Measurements from ENCODE around the gene ZYG11B.
"Not testable (repeated sequence)": the region's sequence is repeated elsewhere in the genome, so short reads cannot be mapped to it uniquely, and the experiment has no call there.

Gene ZYG11B

DNA sequence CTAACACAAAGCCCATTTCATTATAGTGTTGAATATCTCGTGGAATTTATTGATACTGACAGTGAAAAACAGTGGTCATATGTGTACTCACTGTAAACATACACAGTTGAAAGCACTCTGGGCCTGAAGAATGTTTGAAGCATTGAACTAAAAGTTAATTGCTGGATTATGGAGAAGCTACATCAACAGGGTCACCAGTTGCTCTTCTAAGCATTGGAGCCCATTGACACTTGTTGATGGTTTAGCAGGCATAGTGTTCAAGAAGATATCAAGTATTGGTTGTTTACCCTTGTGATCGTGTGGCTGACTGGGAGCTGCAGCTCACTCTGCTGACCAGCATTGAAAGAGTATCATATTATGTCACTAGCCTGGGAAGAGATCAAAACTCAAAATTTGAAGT is 126.6 kb downstream of the ZYG11B start:
- no peak for DNase-seq (ENCODE audit: low read depth)

DNA sequence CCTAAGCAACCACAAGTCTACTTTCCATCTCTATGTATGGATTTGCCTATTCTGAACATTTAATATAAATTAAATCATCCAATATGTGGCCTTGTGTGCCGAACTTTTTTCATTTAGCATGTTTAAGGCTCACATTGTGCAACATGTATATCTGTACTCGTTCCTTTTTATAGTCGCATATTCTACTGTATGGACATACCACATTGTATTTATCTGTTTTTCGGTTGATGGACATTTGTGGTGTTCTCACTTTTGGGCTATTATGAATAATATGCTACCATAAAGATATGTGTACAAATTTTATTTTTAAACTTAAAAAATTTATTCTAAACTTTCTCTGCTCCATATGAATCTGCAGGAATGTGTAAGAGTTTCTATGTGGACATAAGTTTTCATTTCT is 129.3 kb downstream of the ZYG11B start:
- no peak for DNase-seq (ENCODE audit: low read depth)

DNA sequence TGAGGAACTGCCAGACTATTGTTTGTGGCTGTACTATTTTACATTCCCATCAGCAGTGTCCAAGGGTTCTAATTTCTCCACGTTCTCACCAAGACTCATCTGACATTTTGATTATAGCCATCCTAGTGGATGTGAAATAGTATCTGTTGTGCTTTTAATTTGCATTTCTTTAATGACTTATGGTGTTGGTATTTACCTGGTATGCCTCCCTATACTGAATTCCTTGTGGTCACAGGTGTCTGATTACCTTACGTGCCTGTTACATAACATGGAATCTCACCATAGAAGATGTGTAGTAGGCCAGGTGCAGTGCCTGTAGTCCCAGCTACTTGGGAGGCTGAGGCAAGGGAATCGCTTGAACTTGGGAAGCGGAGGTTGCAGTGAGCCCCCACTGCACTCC is 129.8 kb downstream of the ZYG11B start:
- no peak for DNase-seq (ENCODE audit: low read depth)

DNA sequence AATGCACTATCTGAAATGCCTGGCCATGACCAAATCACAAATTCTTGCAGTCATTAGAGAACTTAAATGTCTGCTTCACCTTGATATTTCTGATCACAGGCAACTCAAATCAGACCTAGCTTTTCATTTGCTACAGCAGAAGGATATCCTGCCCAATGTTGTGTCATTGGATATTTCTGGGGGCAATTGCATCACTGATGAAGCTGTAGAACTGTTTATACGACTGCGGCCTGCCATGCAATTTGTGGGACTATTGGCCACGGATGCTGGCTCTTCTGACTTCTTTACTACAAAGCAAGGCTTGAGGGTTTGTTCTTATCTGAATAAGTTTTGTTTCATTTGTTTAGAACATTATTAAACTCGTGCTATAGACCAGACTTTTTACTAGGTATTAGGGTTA is 131.2 kb downstream of the ZYG11B start:
- no peak for DNase-seq (ENCODE audit: low read depth)

DNA sequence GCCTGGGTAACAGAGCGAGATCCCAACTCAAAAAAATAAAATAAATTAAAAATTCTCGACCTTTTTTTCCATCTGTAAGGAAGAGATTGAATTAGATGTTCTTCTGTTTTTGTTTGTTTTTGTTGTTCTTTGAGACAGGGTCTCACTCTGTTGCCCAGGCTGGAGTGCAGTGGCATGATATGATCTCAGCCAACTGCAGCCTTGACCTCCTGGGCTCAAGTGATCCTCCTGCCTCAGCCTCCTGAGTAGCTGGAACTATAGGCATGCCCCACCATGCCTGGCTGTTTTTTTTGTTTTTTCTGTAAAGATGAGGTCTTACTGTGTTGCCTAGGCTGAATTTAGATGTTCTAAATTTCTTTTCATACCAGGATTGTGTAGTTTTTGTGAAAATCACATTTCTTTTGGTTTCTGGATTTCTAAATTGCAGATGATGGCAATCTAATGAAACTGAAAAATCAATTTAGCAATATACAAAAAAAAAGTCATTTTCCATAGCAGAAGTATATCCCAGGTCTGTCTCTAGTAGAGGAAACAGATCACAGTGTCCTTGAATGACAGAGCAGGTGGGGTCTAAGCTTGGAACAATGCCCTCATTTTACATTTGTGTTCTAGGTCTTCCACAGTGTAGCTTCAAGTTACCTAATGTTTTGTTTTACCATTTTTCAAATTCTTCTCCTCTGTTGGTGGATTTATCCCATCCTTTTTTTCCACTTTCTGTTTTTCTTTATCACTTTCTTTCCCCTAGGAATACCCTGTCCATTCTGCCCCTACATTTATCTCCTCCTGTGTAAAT is 136.6 kb downstream of the ZYG11B start:
- no peak for DNase-seq (ENCODE audit: low read depth)

DNA sequence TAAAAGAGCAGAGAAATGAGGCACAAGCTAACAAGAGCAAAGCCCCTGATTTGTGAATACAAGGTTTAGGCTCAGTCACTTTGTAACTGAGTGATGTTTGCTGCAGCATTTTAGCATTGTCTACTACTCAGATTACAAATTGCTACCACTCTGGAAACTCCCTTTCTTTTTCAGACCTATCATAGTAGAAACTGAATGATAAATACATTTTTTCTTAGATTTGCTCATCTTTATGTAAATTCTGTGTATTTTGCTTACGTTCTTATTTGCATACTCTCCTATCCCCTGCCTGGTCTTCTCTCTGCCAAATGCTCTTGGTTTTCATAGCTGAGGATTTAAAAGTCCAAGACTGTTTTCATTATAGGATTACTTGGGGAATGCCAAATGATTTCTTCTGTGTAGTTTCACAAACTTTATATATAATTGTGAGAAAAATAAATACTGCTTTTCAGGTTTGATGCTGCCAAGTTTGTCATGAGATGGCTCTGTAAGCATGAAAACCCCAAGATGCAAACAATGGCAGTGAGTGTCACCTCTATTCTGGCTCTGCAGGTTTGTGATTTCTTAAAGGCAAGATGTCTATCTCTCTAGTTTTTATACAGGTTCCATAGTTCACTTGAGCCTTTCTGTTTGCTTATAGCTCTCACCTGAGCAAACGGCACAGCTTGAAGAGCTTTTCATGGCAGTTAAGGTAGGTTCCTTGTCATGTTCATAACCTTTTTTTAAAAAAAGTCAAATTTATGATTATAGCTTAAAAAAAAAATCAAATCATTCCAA is 141.0 kb downstream of the ZYG11B start:
- no peak for DNase-seq (ENCODE audit: low read depth)

DNA sequence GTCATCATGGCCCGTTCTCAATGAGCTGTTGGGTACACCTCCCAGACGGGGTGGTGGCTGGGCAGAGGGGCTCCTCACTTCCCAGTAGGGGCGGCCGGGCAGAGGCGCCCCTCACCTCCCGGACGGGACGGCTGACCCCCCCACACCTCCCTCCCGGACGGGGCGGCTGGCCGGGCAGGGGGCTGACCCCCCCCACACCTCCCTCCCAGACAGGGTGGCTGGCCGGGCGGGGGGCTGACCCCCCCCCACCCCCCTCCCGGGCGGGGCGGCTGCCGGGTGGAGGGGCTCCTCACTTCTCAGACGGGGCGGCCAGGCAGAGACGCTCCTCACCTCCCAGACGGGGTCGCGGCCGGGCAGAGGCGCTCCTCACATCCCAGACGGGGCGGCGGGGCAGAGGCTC is 143.5 kb downstream of the ZYG11B start:
- DNase-seq (ENCODE audit: low read depth) = not testable (repeated sequence)

DNA sequence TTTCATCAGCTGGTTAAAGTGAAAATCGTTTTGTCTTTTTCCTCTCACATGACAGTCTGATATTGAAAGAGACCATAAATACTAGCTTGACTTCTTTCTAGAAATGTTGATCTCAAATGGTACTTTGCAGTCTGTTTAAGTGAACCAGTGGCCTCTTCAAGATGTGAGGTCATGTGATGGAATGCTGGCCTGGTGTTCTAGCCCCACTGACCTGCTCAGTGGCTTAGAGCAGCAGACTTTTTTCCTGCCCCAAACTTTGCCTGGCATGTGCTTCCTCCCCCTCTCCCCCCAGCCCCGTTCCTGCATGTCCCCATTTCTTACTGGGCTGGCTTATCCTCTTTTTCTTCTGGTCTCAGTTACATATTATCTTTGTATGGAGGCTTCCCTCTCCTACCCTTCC is 150.6 kb downstream of the ZYG11B start:
- no peak for DNase-seq (ENCODE audit: low read depth)
